Neural progenitor cell (in vitro differentiated cells): ENCODE data around the gene AMACR.

Source experiments
- CTCF ChIP-seq: fragments of 200-600 bp; sonication (generic); IDR thresholded peaks from 2 replicates; pipeline ENCODE4 v1.5.1; 2017; ENCODE audit warnings: antibody characterized with exemption, mild to moderate bottlenecking
- EZH2 ChIP-seq: fragments of 200-600 bp; sonication (generic); IDR thresholded peaks from 2 replicates; pipeline ENCODE4 v1.6.1; 2017; ENCODE audit warnings: antibody characterized with exemption, mild to moderate bottlenecking, moderate library complexity

GRCh38 chr5:34028349-34028748 lies 20.5 kb upstream of the AMACR start:
- TF ChIP-seq CTCF, result no peak
- no peak for TF ChIP-seq EZH2
